GM19324 (cell line): ENCODE measurements around the gene CD207.
"Not testable (repeated sequence)": the region's sequence is repeated elsewhere in the genome, so short reads cannot be mapped to it uniquely, and the experiment has no call there.

Experiments
- ATAC-seq: cut with Tn5 transposase; IDR thresholded peaks from one replicate; pipeline ENCODE4 v1.9.1; 2021; ENCODE audit warnings: mild to moderate bottlenecking, moderate library complexity; ENCODE audit not compliant: unreplicated experiment, low FRiP score

Gene CD207

GRCh38 chr2:70835643-70836042, at the start of gene CD207:
CD207 (minus strand) TSS chr2:70835816; CDS start chr2:70835776, 40 bp downstream.
- no peak for ATAC-seq

DNA sequence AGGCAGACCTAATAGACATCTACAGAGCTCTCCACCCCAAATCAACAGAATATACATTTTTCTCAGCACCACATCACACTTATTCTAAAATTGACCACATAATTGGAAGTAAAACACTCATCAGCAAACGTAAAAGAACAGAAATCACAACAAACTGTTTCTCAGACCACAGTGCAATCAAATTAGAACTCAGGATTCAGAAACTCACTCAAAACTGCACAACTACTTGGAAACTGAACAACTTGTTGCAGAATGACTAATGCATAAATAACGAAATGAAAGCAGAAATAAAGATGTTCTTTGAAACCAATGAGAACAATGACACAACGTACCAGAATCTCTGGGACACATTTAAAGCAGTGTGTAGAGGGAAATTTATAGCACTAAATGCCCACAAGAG, 42.9 kb upstream of the CD207 start:
- ATAC-seq = not testable (repeated sequence)

DNA sequence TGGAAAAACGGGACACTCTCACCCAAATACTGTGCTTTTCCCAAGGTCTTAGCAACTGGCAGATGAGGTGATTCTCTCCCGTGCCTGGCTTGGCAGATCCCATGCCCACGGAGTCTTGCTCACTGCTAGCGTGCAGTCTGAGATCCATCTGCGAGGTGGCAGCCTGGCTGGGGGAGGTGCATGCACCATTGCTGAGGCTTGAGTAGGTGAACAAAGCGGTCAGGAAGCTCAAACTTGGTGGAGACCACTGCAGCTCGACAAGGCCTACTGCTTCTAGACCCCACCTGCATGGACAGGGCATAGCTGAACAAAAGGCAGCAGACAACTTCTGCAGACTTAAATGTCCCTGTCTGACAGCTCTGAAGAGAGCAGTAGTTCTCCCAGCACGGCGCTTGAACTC, 40.5 kb upstream of the CD207 start:
- not testable (repeated sequence) for ATAC-seq

DNA sequence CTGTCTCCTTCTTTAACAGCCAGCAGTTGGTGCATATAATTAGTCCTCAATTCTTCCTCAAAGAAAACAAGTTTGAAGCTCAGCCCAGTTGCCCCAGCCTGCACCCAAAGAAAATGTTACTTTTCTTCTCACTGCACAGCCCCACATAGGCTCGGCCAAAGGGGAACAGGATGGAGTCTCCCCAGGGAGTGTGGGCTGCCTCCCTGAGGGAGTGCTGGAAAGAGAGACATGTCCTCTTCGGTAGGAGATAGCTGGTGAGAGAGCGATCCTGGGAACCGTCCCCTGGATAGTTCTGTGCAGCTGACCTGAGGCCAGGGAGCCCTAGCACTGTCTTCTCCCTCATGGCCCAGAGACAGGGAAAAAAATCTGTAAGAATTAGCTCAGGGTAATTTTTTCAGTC, 37.9 kb upstream of the CD207 start:
- ATAC-seq = no peak

GRCh38 chr2:70871398-70872211, 36.0 kb upstream of the CD207 start:
- ATAC-seq = no peak

DNA sequence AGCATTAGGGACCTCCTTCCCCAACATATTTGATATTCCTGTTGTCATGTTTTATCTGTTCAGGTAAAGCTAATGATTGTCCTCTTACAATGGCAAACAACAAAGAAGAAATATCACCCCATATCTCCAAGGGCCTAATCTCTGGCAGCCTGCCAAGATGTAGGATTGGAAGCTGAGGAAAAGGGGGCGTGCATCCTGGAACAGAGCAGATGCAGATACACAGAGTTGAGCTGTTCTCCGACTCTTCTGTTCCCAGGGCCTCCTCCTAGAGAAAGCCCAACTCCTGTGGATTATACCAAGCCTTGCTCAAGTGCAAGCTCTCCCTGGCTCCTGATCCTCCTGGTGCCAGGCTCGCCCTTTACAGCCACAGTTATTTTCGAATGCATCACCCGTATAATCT, 35.2 kb upstream of the CD207 start:
- no peak for ATAC-seq

DNA sequence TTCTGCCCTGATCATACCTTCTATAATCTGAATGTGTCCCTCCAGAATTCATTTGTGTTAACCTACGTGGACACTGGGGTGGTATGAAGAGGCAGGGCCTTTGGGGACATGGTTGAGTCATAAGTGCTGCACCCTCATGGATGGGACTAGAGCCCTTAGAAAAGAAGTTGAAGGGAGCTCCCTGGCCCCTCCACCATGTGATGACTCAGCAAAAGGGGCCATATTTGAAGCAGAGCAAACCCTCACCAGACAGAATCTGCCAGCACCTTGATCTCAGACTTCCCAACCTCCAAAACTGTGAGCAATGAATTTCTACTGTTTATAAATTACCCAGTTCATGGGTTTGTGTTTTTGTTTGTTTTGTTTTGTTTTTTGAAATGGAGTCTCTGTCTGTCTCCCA, 33.4 kb upstream of the CD207 start:
- ATAC-seq = no peak

- no peak for ATAC-seq
Observed at GRCh38 chr2:70861777-70862625, 26.4 kb upstream of the CD207 start.

- ATAC-seq = no peak
Observed at GRCh38 chr2:70855667-70856066, 20.1 kb upstream of the CD207 start.

GRCh38 chr2:70854411-70854810, 18.8 kb upstream of the CD207 start:
- no peak for ATAC-seq

DNA sequence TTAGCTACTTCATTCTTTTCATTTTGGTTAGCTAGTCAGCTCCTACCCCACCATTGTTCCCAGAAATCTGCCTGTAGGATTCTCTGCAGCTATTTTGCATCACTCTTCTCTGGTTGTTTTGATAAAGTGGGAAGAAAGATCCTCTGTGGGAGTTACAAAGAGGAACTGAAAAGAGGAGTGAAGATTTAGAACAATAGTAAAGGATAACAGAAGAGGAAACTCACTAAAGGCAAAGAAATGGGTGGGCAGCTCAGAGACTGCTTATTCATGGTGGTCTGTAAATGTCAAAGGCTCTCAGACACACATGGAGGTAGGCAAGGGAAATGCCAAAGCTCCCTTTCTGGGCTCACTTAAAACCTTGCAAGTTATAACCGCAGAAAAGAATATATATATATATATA, 17.2 kb upstream of the CD207 start:
- no peak for ATAC-seq

DNA sequence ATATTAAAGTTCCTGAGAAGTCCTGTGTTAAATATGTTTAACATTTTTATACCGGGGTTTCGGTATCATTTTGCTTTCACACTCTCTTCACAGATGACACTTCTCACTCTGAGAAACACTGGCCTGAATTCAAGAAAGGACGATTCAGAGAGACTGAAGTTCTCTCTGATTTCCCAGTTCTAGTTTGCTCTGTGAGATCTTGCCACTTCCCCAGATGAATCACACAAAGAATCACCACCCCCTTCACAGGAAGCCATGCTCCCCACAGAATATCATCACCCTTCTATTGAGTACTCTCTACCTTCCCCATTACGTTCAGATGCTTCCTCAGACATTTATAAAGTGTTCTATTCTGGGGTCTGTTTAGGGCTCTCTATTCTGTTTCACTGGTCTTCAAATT, 16.1 kb upstream of the CD207 start:
- peak; percentile 56 for ATAC-seq

GRCh38 chr2:70850925-70851324, 15.3 kb upstream of the CD207 start:
- ATAC-seq = no peak

DNA sequence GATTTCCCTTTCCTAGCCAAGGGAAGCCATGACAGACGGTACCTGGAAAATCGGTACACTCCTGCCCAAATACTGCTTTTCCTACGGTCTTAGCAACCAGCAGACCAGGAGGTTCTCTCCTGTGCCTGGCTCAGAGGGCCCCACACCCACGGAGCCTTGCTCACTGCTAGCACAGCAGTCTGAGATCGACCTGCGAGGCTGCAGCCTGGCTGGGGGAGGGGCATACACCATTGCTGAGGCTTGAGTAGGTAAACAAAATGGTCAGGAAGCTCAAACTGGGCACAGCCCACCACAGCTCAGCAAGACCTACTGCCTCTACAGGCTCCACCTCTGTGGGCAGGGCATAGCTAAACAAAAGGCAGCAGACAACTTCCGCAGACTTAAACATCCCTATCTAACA, 6.8 kb upstream of the CD207 start:
- no peak for ATAC-seq

- ATAC-seq = no peak
Observed at GRCh38 chr2:70837980-70838925, 2.6 kb upstream of the CD207 start.

GRCh38 chr2:70834881-70835280, 735 bp downstream of the CD207 start:
- ATAC-seq = no peak

DNA sequence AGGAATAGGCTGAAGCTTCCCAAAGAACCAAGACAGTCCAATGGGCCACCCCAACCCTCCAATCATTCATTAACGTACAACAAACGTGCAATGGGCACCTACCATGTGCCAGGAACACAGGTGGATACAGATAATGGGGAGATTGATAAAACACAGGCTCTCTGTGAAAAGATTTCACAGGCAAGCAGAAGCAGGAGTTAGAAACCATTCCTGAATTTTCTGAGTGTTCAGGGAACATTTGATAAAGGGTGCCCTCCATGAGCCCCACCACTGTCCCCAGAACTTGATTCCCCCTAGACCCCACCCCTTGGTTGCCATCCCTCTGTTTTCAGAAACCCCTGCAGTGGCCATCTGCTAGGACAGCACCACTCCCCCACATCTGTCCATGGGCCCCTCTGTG, 1.5 kb downstream of the CD207 start:
- no peak for ATAC-seq

DNA sequence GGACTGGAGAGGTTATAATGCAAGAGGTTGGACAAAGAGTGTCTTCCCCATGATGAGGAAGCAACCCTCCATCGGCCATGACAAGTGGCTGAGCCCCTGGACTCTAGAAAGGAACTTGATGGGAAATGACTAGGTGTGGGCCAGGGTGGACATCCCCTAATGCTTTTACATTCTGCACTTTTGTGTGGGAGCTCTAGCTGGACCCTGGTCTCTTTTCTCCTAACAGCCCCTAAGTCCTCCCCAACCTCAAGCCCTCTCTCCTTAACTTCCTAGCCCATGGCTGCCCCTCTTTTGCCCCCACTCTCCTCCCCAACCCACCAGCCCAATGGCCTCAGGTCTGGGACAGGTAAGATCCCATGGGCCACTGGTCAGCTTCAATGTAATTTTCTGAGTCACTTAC, 2.4 kb downstream of the CD207 start:
- ATAC-seq = no peak

DNA sequence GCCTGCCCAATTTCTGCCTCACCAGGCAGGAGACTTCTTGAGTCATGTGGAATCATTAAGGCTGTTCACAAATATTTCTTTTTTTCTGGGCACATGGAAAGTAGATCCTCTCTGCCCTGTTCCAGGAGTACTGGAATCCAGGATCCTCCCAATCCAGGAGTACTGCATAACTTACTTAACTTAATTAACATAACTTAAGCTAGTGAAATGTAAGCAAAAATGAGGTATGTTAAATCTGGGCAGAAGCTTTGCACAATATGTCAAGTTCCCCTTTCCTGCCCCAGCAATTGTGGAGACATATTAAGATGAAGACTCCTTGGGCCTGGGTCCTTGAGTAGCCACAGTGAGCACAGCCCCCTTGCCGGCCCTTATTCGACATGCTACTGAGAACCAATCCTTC, 3.2 kb downstream of the CD207 start:
- no peak for ATAC-seq

DNA sequence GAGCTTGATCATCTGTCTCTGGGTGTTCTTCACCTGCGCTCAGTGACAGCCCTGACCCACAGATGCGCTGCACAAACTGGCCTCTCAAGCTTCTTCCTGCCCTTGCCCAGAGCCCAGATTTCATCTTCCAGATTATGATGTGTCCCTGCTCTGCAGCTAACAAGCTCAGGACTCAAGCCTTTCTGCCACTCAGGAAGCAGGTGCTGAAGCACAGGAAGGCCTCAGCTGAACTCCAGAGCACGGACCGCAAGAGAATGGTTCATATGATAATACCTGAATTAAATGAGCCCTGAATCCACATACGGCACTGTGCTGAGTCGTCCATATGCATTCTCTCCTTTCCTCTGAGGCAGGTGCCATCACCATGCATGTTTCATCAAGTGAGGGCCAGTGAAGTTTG, 3.8 kb downstream of the CD207 start:
- no peak for ATAC-seq

GRCh38 chr2:70830366-70830765, 5.2 kb downstream of the CD207 start:
- no peak for ATAC-seq
